Motor neuron (in vitro differentiated cells): ENCODE measurements around the gene HOXB6. TPM values are rescaled to one million over a fixed set of nuclear protein-coding genes. Genes with fewer than 3 reads are reported as not detected.

Source experiments
- ATAC-seq, 8 experiments: fragments of 200-7000 bp; cut with Tn5 transposase; replicated peaks in 6 of 8; 2 replicates each; pipeline ENCODE4 v1.8.0; 2021; ENCODE audit warnings: mild to moderate bottlenecking in 8 of 8, moderate library complexity in 8 of 8
- H3K27ac ChIP-seq, 2 donors: fragments of 250-450 bp; sonication (Bioruptor Pico); 2 replicates each; pipeline ENCODE4 v1.9.0; 2021; ENCODE audit warnings: antibody characterized with exemption in 2 of 2, mild to moderate bottlenecking in 2 of 2, moderate library complexity in 1 of 2
- H3K4me1 ChIP-seq, 2 donors: fragments of 250-450 bp; sonication (Bioruptor Pico); replicated peaks in 1 of 2; 2 replicates each; pipeline ENCODE4 v1.6.1; 2021; ENCODE audit warnings: antibody characterized with exemption in 2 of 2, mild to moderate bottlenecking in 2 of 2, moderate library complexity in 1 of 2
- H3K4me3 ChIP-seq, 5 donors: fragments of 250-450 bp; sonication (Bioruptor Pico); 2 replicates each; pipeline ENCODE4 v1.9.0; 2021; ENCODE audit warnings: antibody characterized with exemption in 5 of 5, mild to moderate bottlenecking in 5 of 5, moderate library complexity in 4 of 5
- WGBS, 10 experiments: fragments of 450-650 bp; shearing (Covaris generic); methylation state at CpG; one replicate each; pipeline ENCODE4 v1.0.0; 2022; 5-methylcytosine and 5-hydroxymethylcytosine counted together
- in situ Hi-C, 9 experiments: fragments of 400-800 bp; cut with MboI; loops; one replicate each; pipeline ENCODE4 v1.15.0; 2021; ENCODE audit warnings: low sequenced_read_pairs in 9 of 9, low pct_unique_long_range_greater_than_20kb in 2 of 9; ENCODE audit not compliant: unreplicated experiment in 9 of 9
- total RNA-seq, 8 experiments: library from RNA; unstranded; fragments of 300-600 nt; gene quantifications; 2 replicates each; pipeline versions ENCODE4 v1.2.3 to v1.2.4, GENCODE V29; 2022

HOXB6 gene
- total RNA-seq, 8 experiments from 2014 or later, result 7.1 to 75.2 (median 35.3) TPM

DNA sequence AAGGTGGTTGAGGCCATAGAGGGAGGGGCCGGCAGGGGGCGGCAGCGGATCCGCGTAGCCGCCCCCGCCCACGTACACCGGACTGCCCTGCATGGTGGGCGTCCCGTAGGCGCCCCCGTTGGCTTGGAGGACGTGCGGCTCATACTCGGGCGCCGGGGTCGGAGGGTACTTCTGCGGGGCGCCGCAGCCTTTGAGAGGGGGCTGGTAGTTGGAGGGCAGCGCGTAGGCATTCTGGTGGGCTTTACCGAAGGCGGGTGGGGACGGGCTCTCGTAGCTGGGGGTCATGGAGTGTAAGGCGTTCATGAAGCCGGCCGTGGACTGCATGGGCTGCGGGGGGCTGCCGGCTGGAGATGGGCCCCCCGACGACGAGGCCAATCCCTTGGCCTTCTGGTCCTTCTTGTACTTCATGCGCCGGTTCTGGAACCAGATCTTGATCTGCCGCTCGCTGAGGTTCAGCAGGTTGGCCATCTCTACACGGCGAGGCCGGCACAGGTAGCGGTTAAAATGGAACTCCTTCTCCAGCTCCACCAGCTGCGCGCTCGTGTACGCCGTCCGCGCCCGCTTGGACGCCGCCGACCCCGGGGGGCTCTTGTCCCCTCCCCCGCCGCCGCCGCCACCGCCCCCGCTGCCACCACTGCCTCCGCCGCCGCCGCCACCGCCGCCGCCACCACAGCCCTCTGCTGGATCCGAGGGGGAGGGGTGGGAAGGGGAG is 54.1 kb downstream of the HOXB6 start:
- peaks cover 80 to 88% of the 10 kb centered on the region in 2 donors for H3K4me1 ChIP-seq
- 0 to 100% (median 7%) methylated on average over 1 to 3 of the region's 70 CpGs; no CpG with 5 or more reads in 7 of the 10 experiments for WGBS, 10 experiments
- ATAC-seq, result peak in 5 of 8 experiments; percentile 1 to 31 (median 18)
- peak overlapping the region; percentile 79 to 98 for H3K27ac ChIP-seq
- in situ Hi-C loops, result no loop called here
- peak overlapping the region; percentile 3 to 56 (median 21) for H3K4me3 ChIP-seq

GRCh38 chr17:48549914-48550501 is 54.8 kb downstream of the HOXB6 start:
- in situ Hi-C loops, result no loop called here
- WGBS, 10 experiments, result 30 to 100% (median 50%) methylated on average over 1 to 11 of the region's 18 CpGs; no CpG with 5 or more reads in 3 of the 10 experiments
- Histone ChIP-seq H3K4me3 (peak overlapping the region; percentile 3 to 56 (median 21)), H3K27ac (peak overlapping the region; percentile 79 to 98), H3K4me1 (peaks cover 86 to 94% of the 10 kb centered on the region in 2 donors)
- no peak for ATAC-seq

- Histone ChIP-seq H3K4me3 (peak overlapping the region in 3 of 5 donors; percentile 6 to 56 (median 31)), H3K4me1 (peaks cover 84 to 90% of the 10 kb centered on the region in 2 donors), H3K27ac (peak overlapping the region; percentile 79 to 98)
- 4 to 63% (median 24%) methylated on average over 1 to 3 of the region's 3 CpGs; no CpG with 5 or more reads in 4 of the 10 experiments for WGBS, 10 experiments
- in situ Hi-C loops, result no loop called here
- ATAC-seq, result peak in 4 of 8 experiments; percentile 1 to 5 (median 4)
Measured at GRCh38 chr17:48549281-48549630, 55.5 kb downstream of the HOXB6 start.

- Histone ChIP-seq H3K27ac (peak overlapping the region; percentile 64 to 67), H3K4me3 (peak overlapping the region in 4 of 5 donors; percentile 12 to 56 (median 22)), H3K4me1 (peaks cover 78 to 85% of the 10 kb centered on the region in 2 donors)
- WGBS, 10 experiments, result 0 to 75% (median 19%) methylated on average over 1 to 6 of the region's 6 CpGs
- ATAC-seq, result no peak
- in situ Hi-C loops, result no loop called here
Measured at GRCh38 chr17:48548523-48549280, 56.1 kb downstream of the HOXB6 start.

DNA sequence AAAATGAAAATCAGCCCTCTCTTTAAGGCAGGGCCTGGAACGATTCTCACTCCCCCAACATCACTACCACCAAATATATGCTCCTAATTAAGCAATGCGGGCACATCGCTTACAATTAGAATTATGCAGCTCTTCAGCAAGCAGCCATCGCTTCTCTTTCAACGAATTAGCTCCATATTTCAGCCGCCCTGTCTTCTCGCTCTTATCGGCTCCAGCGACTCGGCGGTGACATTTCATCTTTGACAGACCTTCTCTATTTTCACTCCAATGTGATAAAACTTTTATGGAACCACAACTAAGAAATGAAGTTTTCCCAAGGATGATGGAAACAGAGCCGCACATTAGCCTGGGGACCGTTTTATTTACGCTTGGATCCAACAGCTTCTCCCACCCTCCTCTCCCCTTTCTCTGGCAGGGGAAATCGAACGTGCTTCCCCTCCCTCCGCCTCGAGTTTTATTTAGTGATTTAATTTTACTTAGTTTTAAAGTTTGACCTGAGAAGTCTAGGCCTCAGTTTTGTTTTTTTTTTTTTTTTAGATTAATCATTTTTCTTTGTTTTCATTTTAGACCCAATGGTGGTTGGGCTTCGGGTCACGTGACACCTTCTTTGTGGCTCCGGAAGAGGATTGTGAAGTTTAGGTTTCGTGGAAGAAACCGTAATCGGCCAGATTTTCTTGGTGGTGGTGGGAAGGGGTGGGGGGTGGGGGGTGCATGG is 56.8 kb downstream of the HOXB6 start:
- Histone ChIP-seq H3K27ac (peak overlapping the region; percentile 64 to 96), H3K4me3 (peak overlapping the region; percentile 12 to 56 (median 25)), H3K4me1 (peaks cover 71 to 77% of the 10 kb centered on the region in 2 donors)
- in situ Hi-C loops, result no loop called here
- 0 to 40% (median 3%) methylated on average over 6 to 17 of the region's 24 CpGs for WGBS, 10 experiments
- no peak for ATAC-seq

DNA sequence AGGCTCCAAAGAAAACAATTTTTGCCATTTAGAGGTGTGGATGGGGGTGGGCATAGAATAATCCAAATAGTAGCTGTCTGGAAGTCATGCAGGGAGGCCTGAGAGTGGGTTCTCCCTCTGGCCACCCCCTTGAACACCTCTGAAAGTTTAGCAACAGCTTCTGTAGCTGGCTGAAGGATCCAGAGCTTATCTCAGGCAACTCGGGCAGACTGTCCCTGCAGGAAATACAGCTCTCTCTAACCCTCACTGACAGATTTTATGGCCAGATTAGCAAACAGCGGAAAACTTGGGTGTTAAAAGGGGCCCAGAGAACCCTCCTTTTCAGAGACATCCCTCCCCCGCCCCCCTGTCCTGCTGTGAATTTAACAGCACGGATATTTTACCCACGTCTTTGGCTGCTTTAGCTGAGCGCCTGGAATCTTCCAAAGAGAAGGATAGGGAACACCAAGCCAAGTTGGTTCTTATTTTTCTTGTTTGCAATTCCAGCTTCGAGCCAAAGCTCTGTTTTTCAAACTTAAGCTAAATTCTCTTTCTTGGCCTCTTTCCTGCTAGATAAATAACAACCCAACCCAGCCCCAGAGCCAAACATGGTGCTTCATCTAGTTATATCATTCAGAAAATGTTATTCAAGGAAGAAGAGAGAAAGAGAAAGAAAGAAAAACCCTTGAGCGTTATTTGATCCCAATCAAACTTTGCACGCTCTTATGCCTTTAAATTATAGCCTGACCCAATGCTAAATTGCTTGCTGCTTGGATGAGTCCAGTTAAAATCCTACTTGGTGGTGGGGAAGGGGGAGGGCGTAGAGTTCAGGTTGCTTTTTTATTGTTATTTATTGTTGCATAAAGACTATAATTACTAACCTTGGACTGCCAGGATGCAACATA is 57.6 kb downstream of the HOXB6 start:
- peaks cover 63 to 69% of the 10 kb centered on the region in 2 donors for H3K4me1 ChIP-seq
- ATAC-seq, result peak in 3 of 8 experiments; percentile 6 to 10 (median 7)
- H3K27ac ChIP-seq, result peak overlapping the region; percentile 96 to 99
- peak overlapping the region; percentile 12 to 56 (median 25) for H3K4me3 ChIP-seq
- in situ Hi-C loops, result no loop called here
- whole genome bisulfite sequencing, 10 experiments, result 0 to 33% (median 13%) methylated on average over 1 to 7 of the region's 10 CpGs

DNA sequence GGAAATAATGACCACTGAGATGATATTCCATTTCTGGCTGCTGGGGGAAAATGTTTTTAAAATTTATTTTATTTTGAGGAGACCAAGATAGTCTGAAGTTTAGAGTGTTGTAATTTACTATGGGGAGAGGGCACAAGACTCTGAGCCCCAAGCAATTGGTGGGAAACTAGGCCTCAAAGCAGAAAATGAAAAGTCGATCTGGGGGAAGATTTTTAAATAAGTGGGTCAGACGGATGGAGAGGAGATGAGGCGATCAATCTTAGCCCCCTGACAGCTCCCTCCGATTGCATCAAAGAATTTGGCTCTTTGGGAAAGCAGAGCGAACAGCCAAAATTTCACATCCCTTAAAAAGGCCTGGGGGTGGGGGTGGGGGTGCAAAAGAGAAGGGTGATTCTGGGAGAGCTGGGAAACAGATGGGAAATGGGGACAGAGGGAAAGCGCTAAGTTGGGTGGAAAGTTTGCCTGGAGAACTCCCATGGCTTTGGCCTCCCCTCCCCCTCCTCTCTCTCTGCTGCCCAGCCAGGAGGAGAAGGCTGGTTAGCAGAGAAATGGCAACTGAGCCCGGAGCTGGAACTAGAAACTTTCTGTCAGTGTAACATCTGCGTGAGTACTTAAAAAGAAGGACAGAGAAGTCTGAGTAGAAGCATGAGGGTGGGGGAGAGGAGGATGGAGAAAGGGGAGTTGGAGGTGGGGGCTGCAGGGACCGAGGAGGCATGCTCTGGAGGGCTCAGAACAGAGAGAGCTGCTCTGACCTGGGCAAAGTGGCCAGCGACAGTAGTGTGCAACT is 58.5 kb downstream of the HOXB6 start:
- in situ Hi-C loops, result no loop called here
- H3K27ac ChIP-seq, result peak overlapping the region; percentile 96 to 99
- H3K4me3 ChIP-seq, result peak overlapping the region; percentile 8 to 56 (median 25)
- peak in 1 of 8 experiments; percentile 3 for ATAC-seq
- peaks cover 55 to 61% of the 10 kb centered on the region in 2 donors for H3K4me1 ChIP-seq
- WGBS, 10 experiments, result 0 to 66% (median 3%) methylated on average over 2 to 7 of the region's 10 CpGs; no CpG with 5 or more reads in 1 of the 10 experiments

Other genes starting within 250 kb of the HOXB6 start
- 1 to 10 TPM in 6 of 8 experiments, not detected in 2; 1.2 to 7.1 (median 1.5) TPM for gene SKAP1, start 174.8 kb downstream of the HOXB6 start, total RNA-seq
- gene HOXB1, start 74.0 kb downstream of the HOXB6 start, total RNA-seq, result 10 to 100 TPM in 1 of 8 experiments, 1 to 10 TPM in 3, under 1 TPM in 4; 0.22 to 38.7 (median 2.0) TPM
- 10 to 100 TPM in 7 of 8 experiments, 1 to 10 TPM in 1; 9.3 to 54.4 (median 26.2) TPM for gene HOXB2, start 59.9 kb downstream of the HOXB6 start, total RNA-seq
- 10 to 100 TPM in 7 of 8 experiments, 1 to 10 TPM in 1; 8.8 to 32.0 (median 14.1) TPM for gene HOXB4, start 26.6 kb downstream of the HOXB6 start, total RNA-seq
- 100 to 1,000 TPM in 1 of 8 experiments, 10 to 100 TPM in 7; 20.6 to 111 (median 52.1) TPM for gene HOXB3, start 14.7 kb downstream of the HOXB6 start, total RNA-seq
- gene HOXB5, start 11.2 kb downstream of the HOXB6 start, total RNA-seq, result 10 to 100 TPM in 6 of 8 experiments, 1 to 10 TPM in 2; 1.0 to 51.9 (median 15.8) TPM
- 10 to 100 TPM in 7 of 8 experiments, 1 to 10 TPM in 1; 6.2 to 35.5 (median 23.7) TPM for gene HOXB7, start 6.0 kb upstream of the HOXB6 start, total RNA-seq
- gene HOXB8, start 10.3 kb upstream of the HOXB6 start, total RNA-seq, result 100 to 1,000 TPM in 1 of 8 experiments, 10 to 100 TPM in 5, under 1 TPM in 2; 0.80 to 139 (median 63.2) TPM
- 100 to 1,000 TPM in 2 of 8 experiments, 10 to 100 TPM in 3, under 1 TPM in 3; 0.10 to 154 (median 67.8) TPM for gene HOXB9, start 21.4 kb upstream of the HOXB6 start, total RNA-seq
- not detected for gene PRAC1, start 117.5 kb upstream of the HOXB6 start, total RNA-seq
- gene PRAC2, start 118.2 kb upstream of the HOXB6 start, total RNA-seq, result not detected
- gene HOXB13, start 123.8 kb upstream of the HOXB6 start, total RNA-seq, result under 1 TPM in 7 of 8 experiments, not detected in 1; 0.05 to 0.70 (median 0.18) TPM
- gene TTLL6, start 212.2 kb upstream of the HOXB6 start, total RNA-seq, result 1 to 10 TPM in 3 of 8 experiments, under 1 TPM in 3, not detected in 2; 0.36 to 3.9 (median 1.1) TPM
- 10 to 100 TPM; 21.6 to 58.8 (median 42.8) TPM for gene CALCOCO2, start 226.0 kb upstream of the HOXB6 start, total RNA-seq